Esophagus muscularis mucosa (tissue), 4 donors: ENCODE results near the gene PTPN7. TPM values are rescaled to one million over a fixed set of nuclear protein-coding genes. Genes with fewer than 3 reads are reported as not detected.

Experiments
- DNase-seq: peaks from one replicate; pipeline ENCODE4 v3.0.0-alpha.2; 2017; ENCODE audit errors: extremely low spot score
- H3K27ac ChIP-seq, 4 donors: fragments of 200-600 bp; sonication (generic); replicated peaks in 1 of 4; 1 replicate in 3 of 4; 2 replicates in 1 of 4; pipeline ENCODE4 v1.5.1; 2016 to 2019; ENCODE audit warnings: mild to moderate bottlenecking in 1 of 4
- H3K27me3 ChIP-seq, 4 donors: fragments of 200-600 bp; sonication (generic); one replicate each; pipeline versions ENCODE4 v1.5.1 to v1.6.0; 2016 to 2019
- H3K36me3 ChIP-seq, 4 donors: fragments of 200-600 bp; sonication (generic); one replicate each; pipeline ENCODE4 v1.5.1; 2016 to 2019
- H3K4me1 ChIP-seq, 4 donors: fragments of 200-600 bp; sonication (generic); one replicate each; pipeline ENCODE4 v1.5.1; 2016 to 2019
- H3K4me3 ChIP-seq, 4 donors: fragments of 200-600 bp; sonication (generic); 1 replicate in 2 of 4; 2 replicates in 2 of 4; pipeline ENCODE4 v1.5.1; 2016 to 2019; ENCODE audit warnings: mild to moderate bottlenecking in 4 of 4, moderate library complexity in 1 of 4
- H3K9me3 ChIP-seq, 4 donors: fragments of 200-600 bp; sonication (generic); 1 replicate in 3 of 4; 2 replicates in 1 of 4; pipeline ENCODE4 v1.5.1; 2016 to 2019
- EP300 ChIP-seq: sonication (generic); formaldehyde crosslinking; IDR thresholded peaks from one replicate; pipeline ENCODE4 v1.6.1; 2017; ENCODE audit warnings: antibody characterized with exemption
- POLR2A ChIP-seq: fragments of 450-650 bp; IDR thresholded peaks from one replicate; pipeline ENCODE4 v1.6.1; 2017; ENCODE audit warnings: antibody characterized with exemption, moderate library complexity, mild to moderate bottlenecking, low read depth
- POLR2AphosphoS5 ChIP-seq, 2 donors: sonication (generic); formaldehyde crosslinking; IDR thresholded peaks; one replicate each; pipeline ENCODE4 v1.6.1; 2017; ENCODE audit warnings: antibody characterized with exemption in 2 of 2
- WGBS: methylation state at CpG from one replicate; pipeline ENCODE4 v1.1.5; 2018; 5-methylcytosine and 5-hydroxymethylcytosine counted together
- intact Hi-C: fragments of 100-400 bp; cut with DNase I; formaldehyde crosslinking; loops from one replicate; pipeline ENCODE4 v1.15.1; 2023
- total RNA-seq, 4 donors: library from RNA; depleted of rRNA; stranded (reverse); fragments of >200 nt; gene quantifications; one replicate each; pipeline versions ENCODE4 v1.1.0 to v1.2.1, GENCODE V29; 2016
- TF ChIP-seq, protein P1 (sequence below), 3 experiments: fragments of 200-600 bp in 2 of 3; fragments of 450-650 bp in 1 of 3; sonication (generic) in 2 of 3; IDR thresholded peaks; one replicate each; pipeline ENCODE4 v1.5.1; 2017 to 2019; ENCODE audit warnings: antibody characterized with exemption in 3 of 3, mild to moderate bottlenecking in 2 of 3, moderate library complexity in 1 of 3

PTPN7 gene
- total RNA-seq, 4 donors from 2014 or later, result 0.78 to 2.5 (median 1.3) TPM

DNA sequence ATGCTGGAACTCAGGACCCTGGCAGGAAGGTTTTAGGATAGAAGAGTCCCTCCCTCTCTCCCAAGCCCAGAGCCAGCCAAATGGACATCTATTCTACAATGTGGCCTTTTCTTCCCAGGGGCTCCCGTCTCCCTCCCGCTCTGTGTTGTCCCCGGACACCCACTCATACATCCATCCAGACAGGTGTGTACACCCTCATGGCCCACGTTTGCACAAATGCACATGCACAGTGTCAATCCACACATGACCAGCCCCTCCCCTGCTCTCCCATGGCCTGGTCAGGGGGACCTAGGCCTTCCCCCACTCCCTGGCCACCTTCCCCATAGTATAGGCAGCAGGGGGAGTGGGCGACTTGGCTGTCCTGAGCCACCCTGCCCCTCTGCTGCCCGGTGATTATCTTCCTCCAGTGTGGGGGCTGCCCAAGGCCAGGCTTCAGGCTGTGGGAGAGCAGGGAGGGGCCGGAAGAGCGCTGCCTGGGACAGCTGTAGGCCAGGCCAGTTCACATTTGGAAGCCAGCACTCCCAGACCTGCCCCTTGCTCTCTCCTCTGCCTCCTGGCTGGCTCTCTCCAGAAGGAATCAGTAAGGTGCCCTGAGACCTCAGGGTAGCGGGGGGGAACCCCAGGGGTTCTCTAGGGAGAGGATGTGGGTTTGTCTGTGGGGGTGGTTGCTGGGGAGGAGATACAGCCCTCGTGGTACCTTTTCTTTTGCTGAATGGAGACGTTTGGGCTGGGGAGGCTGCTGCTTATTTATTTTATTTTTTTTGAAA, 4.1 kb upstream of the PTPN7 start:
- H3K4me1 ChIP-seq, result peaks cover 0 to 11% (median 8%) of the 10 kb centered on the region in 4 donors
- H3K36me3 ChIP-seq, result no peaks in the 10 kb centered on the region
- no peak overlapping the region for H3K4me3 ChIP-seq
- WGBS, result 79% methylated on average over 7 of the region's 11 CpGs
- TF ChIP-seq, protein P1, sequence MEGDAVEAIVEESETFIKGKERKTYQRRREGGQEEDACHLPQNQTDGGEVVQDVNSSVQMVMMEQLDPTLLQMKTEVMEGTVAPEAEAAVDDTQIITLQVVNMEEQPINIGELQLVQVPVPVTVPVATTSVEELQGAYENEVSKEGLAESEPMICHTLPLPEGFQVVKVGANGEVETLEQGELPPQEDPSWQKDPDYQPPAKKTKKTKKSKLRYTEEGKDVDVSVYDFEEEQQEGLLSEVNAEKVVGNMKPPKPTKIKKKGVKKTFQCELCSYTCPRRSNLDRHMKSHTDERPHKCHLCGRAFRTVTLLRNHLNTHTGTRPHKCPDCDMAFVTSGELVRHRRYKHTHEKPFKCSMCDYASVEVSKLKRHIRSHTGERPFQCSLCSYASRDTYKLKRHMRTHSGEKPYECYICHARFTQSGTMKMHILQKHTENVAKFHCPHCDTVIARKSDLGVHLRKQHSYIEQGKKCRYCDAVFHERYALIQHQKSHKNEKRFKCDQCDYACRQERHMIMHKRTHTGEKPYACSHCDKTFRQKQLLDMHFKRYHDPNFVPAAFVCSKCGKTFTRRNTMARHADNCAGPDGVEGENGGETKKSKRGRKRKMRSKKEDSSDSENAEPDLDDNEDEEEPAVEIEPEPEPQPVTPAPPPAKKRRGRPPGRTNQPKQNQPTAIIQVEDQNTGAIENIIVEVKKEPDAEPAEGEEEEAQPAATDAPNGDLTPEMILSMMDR (IDR thresholded peaks at IDR 0.05), result no peak
- TF ChIP-seq EP300, result no peak
- no peak for TF ChIP-seq POLR2A
- TF ChIP-seq POLR2AphosphoS5 (IDR thresholded peaks at IDR 0.05), result no peak
- H3K9me3 ChIP-seq, result no peaks in the 10 kb centered on the region
- H3K27ac ChIP-seq, result no peak overlapping the region
- H3K27me3 ChIP-seq, result peaks cover 0 to 12% (median 0%) of the 10 kb centered on the region in 4 donors
- no peak for DNase-seq
- intact Hi-C loops, result no loop called here

DNA sequence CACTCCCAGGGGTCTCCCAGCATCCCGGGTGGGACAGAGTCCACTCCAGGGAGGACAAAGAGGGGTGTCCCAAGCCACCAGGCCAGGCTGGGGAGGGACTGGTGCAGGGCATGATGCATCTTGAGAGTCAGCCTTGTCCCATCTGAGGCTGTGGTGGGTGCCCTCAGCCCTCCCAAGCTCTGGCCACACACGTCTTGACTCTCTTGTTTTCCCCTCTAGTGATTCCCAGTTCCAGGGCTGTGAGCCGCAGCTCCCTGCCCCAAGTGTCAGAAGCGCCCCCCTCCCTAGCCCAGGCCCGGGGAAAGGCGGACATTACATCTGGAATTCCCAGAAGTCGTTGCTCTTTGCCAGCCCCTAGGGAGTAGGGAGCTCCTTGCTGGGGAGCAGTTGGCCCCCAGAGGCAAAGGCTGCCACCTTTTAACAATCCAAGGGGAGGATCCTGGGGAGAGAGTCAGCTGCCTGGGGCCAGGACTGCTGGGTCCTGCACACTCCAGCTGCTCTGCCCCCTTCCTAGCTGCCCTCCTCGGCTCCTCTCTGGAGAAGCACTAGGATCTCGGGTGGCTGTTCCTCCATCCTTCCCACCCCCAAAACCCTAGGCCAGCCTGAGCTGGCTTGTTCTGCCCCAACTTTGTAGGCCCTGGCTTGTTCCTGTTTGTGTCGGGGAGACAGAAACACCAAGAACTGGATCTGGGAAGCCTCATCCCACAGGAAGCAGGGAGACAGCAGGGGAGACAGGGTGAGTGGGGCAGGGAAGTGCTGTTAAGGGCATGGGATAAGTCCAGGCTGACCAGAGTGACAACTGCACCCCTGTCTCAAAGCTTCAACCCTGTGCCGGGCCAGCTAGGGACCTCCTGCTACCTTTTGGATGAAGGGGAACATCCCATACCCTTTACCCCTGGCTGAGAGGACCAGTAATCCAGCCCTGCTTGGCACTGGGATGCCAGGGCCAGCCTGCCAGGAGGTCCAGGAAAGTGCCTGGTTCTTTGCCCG, 3.2 kb upstream of the PTPN7 start:
- no peak for DNase-seq
- Histone ChIP-seq H3K27ac (no peak overlapping the region), H3K27me3 (peaks cover 0 to 12% (median 0%) of the 10 kb centered on the region in 4 donors), H3K4me3 (no peak overlapping the region), H3K9me3 (no peaks in the 10 kb centered on the region), H3K36me3 (no peaks in the 10 kb centered on the region), H3K4me1 (peaks cover 0 to 11% (median 8%) of the 10 kb centered on the region in 4 donors)
- TF ChIP-seq POLR2A (no peak), POLR2AphosphoS5 (IDR thresholded peaks at IDR 0.05) (no peak), EP300 (no peak)
- TF ChIP-seq, protein P1 (IDR thresholded peaks at IDR 0.05), result no peak
- WGBS, result 75% methylated on average over 4 of the region's 12 CpGs
- intact Hi-C loops, result no loop called here

DNA sequence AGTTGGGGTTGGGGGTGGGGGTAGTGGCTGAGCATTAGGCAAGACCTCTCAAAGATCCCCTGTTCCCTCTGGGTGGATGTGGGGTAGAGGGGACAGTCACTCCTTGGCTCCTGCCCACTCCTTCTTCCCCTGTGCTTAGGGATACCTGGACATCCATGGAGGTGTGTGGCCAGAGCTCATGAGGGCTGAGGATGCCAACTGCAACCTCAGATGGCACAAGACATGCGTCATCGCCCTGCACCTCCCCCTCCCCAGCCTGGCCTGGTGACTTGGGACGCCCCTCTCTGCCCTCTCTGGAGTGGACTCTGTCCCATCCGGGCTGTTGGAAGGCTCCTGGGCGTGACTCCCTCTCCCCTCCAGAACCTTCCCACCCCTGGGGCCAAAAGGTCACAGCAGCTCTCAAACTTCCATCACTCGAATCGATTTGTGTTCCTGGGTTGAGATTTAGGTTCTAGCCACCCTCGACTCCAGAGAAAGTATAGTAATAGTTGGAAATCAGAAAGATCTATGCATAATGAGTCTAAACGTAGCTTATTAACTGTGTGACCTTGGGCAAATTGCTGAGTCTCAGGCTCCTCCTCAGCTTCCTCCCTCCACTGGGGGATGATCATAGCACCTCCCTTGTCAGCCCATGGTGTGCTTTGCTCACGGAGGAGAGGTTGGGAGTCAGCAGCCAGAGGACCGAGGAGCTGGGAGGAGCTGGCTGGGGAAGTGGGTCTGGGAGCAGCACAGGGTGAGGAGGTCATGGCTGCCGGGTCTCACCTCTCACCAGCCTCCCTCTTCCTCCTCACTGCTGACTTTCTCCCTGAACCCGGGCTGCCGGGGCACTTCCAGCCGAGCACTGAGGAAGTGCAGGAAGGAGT, 2.2 kb upstream of the PTPN7 start:
- WGBS, result 59% methylated on average over 15 of the region's 15 CpGs
- H3K4me1 ChIP-seq, result peaks cover 0 to 4% (median 3%) of the 10 kb centered on the region in 4 donors
- H3K9me3 ChIP-seq, result no peaks in the 10 kb centered on the region
- DNase-seq, result no peak
- H3K27me3 ChIP-seq, result peaks cover 0 to 12% (median 0%) of the 10 kb centered on the region in 4 donors
- intact Hi-C loops, result no loop called here
- no peaks in the 10 kb centered on the region for H3K36me3 ChIP-seq
- TF ChIP-seq POLR2AphosphoS5 (IDR thresholded peaks at IDR 0.05) (no peak), POLR2A (no peak), EP300 (no peak)
- TF ChIP-seq, protein P1 (IDR thresholded peaks at IDR 0.05), result no peak
- no peak overlapping the region for H3K27ac ChIP-seq
- no peak overlapping the region for H3K4me3 ChIP-seq

DNA sequence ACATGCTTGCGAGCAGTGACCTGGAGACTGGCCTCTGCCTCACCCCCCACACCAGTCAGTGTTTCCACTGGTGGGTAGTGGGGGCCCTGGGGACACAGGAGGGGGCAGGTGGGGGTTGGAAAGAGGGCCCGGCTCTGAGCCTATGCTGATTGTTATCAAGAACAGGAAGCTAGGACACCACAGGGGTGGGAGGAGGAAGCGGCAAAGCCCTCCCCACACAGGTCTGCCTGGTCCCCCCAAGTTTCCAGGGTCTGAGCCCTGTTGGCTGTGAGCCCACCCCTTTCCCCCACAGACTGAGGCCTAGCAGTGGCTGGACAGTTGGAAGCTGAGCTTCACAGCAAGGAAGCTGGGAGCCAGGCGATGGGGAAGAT, 1.6 kb upstream of the PTPN7 start:
- Histone ChIP-seq H3K36me3 (no peaks in the 10 kb centered on the region), H3K4me1 (peaks cover 0 to 3% (median 0%) of the 10 kb centered on the region in 4 donors), H3K27me3 (peaks cover 0 to 12% (median 0%) of the 10 kb centered on the region in 4 donors), H3K9me3 (no peaks in the 10 kb centered on the region), H3K4me3 (no peak overlapping the region), H3K27ac (peak overlapping the region in 1 of 4 donors; percentile 4)
- no peak for TF ChIP-seq EP300
- TF ChIP-seq, protein P1 (IDR thresholded peaks at IDR 0.05), result no peak
- no peak for TF ChIP-seq POLR2AphosphoS5 (IDR thresholded peaks at IDR 0.05)
- no peak for TF ChIP-seq POLR2A
- intact Hi-C loops, result no loop called here
- DNase-seq, result no peak
- WGBS, result 85% methylated on average over 4 of the region's 4 CpGs
